RCC 7860 (cell line): Measurements from ENCODE around the gene MON2.

Experiments used
- DNase-seq: peaks from one replicate; pipeline ENCODE4 v3.0.0-alpha.2; 2015; ENCODE audit warnings: low spot score
- FAIRE-seq: peaks from 2 replicates; lab custom pipeline; 2012; peaks lifted over from hg19 to GRCh38; lab: Jason Lieb, UNC

Gene MON2

DNA sequence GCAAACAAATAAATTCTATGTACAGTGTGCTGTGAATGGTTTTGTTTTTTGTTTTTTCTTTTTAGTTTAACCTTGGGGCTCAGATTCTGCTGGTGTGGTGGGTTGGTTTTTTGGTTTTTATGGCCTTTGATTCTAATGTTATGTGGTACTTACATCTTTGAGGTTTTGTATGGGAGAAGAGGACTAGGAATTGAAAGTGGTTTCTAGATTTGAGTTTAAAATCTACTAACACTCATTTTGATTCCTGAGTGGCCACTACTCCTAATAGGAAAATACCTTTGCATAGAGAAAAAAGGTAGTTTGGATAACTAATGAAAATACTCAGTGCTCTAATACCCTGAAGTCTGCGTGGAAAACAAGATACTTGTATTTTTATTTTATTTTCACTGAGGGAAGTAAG, 137.7 kb downstream of the MON2 start:
- no peak for FAIRE-seq
- no peak for DNase-seq

DNA sequence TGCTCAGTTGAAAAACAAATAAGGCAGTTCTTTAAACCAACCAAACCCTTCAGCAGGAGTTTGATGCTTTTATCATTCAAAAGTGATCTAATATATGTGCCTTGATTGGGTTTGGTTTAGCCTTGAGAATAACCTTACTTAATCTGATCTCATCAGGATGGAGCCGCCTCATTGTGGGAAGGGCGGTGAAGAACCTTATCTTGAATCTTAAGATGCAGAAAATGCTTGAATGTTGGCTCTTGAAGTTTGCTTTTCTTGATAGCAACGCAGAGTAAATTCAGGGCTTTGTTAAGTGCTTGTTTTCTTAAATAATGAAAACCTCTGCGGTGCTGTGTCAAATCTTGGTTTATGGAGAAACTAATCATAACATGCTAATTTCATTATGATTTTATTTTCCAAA, 138.2 kb downstream of the MON2 start:
- no peak for FAIRE-seq
- DNase-seq = peak; percentile 21

GRCh38 chr12:62605981-62606380, 139.4 kb downstream of the MON2 start:
- no peak for FAIRE-seq

DNA sequence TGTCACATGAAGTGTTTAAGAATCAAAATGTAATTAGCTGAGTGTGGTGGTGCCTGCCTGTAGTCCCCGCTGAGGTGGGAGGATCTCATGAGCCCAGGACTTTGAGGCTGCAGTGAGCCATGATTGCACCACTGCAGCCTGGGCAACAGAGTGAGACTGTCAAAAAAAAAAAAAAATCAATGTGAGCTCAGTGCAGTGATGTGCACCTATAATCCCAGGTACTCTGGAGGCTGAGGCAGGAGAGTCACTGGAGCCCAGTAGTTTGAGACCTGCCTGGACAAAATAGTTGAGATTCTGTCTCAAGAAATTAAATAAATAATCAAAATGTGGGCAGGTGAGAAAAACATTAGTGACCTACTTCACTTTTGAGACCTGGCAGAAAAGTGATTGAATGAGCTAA, 140.0 kb downstream of the MON2 start:
- no peak for DNase-seq
- no peak for FAIRE-seq

More at GRCh38 chr12:62605981-62606380, 139.4 kb downstream of the MON2 start:
- no peak for DNase-seq

GRCh38 chr12:62613081-62613480, 146.5 kb downstream of the MON2 start:
- FAIRE-seq (no peak), DNase-seq (no peak)

- no peak for DNase-seq
- no peak for FAIRE-seq
These were observed 151.7 kb downstream of the MON2 start for GRCh38 chr12:62618319-62618718.

GRCh38 chr12:62618930-62619329, 152.3 kb downstream of the MON2 start:
- FAIRE-seq (no peak), DNase-seq (no peak)

GRCh38 chr12:62621101-62621638, 154.5 kb downstream of the MON2 start:
- FAIRE-seq (no peak), DNase-seq (no peak)

DNA sequence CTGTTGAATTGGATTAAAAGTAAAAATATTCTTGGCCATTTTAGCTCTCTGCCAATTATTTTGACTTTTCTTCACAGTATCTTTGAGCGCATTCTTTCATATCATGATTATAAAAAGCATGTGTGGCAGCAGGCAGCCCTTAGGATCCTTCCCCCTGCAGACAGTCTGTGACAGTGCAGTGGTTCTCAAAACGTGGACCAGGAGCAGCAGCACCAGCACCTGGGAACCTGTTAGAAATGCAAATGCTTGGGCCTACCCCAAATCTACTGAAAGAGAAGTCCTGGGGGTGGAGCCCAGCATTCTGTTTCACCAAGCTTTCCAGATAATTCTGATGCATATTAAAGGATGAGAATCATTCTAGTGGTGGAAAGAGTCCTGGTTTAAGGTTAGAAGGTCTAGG, 155.6 kb downstream of the MON2 start:
- FAIRE-seq (no peak), DNase-seq (no peak)

DNA sequence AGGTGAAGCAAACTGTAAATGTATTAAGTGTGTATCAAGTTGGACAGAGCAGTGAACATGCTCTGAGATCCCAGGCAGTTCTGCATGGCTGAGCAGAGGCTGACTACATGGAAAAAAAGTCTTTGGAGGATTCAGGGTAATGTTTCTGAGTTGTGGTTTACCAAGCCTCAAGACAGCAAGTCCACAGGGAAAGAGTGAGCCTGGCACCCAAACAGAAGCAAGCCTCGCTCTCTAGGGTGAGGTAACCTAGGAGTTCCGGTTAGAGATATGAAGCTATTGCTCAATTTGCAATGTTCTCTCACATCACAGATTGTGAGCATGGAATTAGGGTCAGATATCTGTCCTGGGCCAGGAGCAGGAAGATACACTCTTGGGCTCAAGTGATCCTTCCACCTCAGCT, 158.6 kb downstream of the MON2 start:
- peak; percentile 94 for FAIRE-seq

DNA sequence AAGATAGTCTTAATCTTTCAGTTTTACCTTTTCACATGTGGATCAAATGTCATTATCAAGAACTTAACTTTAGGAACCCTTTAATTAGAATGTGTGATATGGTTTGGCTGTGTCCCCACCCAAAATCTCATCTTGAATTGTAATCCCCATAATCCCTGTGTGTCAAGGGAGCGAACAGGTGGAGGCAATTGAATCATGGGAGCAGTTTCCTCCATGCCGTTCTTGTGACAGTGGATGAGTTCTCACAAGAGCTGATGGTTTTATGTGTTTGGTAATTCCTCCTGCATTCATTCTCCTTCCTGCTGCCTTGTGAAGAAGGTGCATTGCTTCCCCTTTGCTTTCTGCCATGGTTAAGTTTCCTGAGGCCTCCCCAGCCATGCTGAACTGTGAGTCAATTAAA, 160.6 kb downstream of the MON2 start:
- DNase-seq (no peak), FAIRE-seq (no peak)

More for the DNA sequence above, 158.6 kb downstream of the MON2 start:
- peak; percentile 90 for DNase-seq

DNA sequence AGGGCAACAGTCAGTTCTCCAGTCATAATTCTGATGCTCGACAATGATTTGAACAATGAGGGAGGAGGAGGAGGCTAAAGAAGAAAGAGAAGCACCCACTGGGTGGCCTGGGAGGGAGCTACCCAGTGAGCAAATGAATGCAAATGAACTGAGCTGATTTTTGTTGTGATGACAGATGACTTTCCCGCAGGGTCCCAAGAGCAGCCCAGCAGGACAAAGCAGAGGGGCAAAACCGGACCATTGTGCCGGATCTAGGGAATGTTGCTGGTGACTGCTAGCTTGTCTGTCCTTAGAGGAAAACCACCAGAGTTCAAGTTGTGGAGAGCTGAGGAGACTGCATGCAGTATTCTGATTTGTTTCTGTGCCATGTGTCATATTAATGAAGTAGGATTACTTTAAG, 162.8 kb downstream of the MON2 start:
- DNase-seq (no peak), FAIRE-seq (no peak)

GRCh38 chr12:62629971-62630739, 163.5 kb downstream of the MON2 start:
- FAIRE-seq (no peak), DNase-seq (no peak)

GRCh38 chr12:62631471-62632410, 165.1 kb downstream of the MON2 start:
- DNase-seq (no peak), FAIRE-seq (no peak)

DNA sequence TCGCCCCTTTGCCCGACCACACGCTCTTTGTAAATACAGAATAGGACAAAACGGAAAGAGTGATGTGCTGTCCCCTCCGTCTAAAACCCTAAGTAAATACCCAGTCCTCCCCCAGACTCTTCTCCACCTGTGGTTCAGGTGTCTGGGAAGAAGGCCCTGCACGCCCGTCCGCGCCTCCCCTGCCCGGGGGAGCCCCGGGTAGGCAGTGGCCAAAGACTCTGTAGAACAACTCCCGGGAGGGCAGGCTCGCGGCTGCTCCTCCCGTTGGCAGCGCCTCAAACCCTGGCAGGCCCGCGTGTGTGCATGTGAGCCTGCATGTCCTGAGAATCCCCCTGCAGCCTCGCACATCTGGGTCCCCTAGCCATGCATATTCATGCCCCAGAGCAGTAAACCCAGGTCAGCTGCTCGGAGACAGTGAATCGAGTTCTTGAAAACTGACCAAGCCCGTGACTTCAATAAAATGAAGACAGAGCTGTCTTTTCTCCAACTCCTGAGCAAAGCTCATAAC, 165.8 kb downstream of the MON2 start:
- FAIRE-seq (no peak), DNase-seq (no peak)

- no peak for DNase-seq
- FAIRE-seq = no peak
These were observed 169.0 kb downstream of the MON2 start for GRCh38 chr12:62635649-62636048.

DNA sequence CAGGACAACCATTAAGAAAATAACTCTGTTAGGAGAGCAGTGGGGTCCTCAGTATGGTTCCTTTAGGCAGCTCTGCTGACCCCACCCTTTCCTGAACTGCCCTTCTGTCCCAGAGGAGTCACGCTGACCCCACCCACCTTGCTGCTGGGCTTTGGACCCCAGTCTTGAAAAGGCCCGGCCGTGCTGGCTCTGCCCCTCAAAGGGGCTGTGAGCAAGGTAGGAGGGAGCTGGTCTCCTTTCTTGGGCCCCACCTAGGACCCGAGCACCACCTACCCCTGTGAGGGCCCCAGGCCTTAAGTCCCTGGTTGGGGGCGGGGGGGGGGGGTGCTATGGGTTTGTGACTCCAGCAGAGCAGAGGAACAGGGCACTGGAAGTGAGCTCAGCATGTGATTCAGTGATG, 171.1 kb downstream of the MON2 start:
- no peak for DNase-seq
- no peak for FAIRE-seq

GRCh38 chr12:62640910-62641448, 174.4 kb downstream of the MON2 start:
- FAIRE-seq = no peak

GRCh38 chr12:62642486-62642885, 175.9 kb downstream of the MON2 start:
- DNase-seq (no peak), FAIRE-seq (no peak)

More at GRCh38 chr12:62640910-62641448, 174.4 kb downstream of the MON2 start:
- DNase-seq = peak; percentile 44

GRCh38 chr12:62643486-62643885, 176.9 kb downstream of the MON2 start:
- FAIRE-seq (no peak), DNase-seq (no peak)

DNA sequence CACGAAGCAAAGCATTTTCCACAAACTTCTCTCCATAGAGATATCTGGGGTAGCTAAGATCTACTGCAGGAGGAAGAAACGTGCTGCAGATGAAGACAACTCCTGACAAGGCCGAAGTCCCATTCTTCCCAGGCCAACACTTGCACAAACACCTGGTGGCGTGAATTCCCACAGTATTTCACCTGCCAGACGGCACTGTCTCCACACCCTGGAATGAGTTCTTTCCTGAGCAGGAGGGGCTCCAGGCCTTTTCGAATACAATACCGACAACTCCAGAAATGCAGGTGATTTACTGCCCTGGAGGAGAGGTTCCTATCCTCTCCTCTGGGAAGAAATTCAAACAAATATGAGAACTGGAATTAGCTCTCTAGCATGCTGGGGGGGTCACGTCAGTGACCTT, 179.9 kb downstream of the MON2 start:
- DNase-seq (no peak), FAIRE-seq (no peak)
